ENCODE measurements around the gene CASKIN2.

The CASKIN2 gene

GRCh38 chr17:75551266-75551665, 35.9 kb upstream of the CASKIN2 start:
- H3K9me3 ChIP-seq (ENCODE audit: insufficient read depth, low read length) = no peaks in the 10 kb centered on the region
- H3K4me3 ChIP-seq (ENCODE audit: insufficient read length, low read depth) = no peak overlapping the region
- no peak overlapping the region for H3K9ac ChIP-seq (ENCODE audit: insufficient read length, low read depth)
- TF ChIP-seq SUZ12 (IDR thresholded peaks at IDR 0.05; ENCODE audit: extremely low read depth, insufficient read depth, insufficient read length) = no peak
- TF ChIP-seq YY1 (IDR thresholded peaks at IDR 0.05; ENCODE audit: insufficient read depth, insufficient read length) = no peak
- TF ChIP-seq ZNF274 (IDR thresholded peaks at IDR 0.05; ENCODE audit: low read depth, low read length) = no peak
- H3K27me3 ChIP-seq (ENCODE audit: insufficient read depth, insufficient read length) = no peaks in the 10 kb centered on the region
- peaks cover 39% of the 10 kb centered on the region for H3K4me1 ChIP-seq (ENCODE audit: insufficient read depth, insufficient read length)
- DNase-seq (ENCODE audit: low read depth, low spot score) = no peak
- peaks cover 7% of the 10 kb centered on the region for H3K36me3 ChIP-seq (ENCODE audit: insufficient read depth, insufficient read length, low read length)

DNA sequence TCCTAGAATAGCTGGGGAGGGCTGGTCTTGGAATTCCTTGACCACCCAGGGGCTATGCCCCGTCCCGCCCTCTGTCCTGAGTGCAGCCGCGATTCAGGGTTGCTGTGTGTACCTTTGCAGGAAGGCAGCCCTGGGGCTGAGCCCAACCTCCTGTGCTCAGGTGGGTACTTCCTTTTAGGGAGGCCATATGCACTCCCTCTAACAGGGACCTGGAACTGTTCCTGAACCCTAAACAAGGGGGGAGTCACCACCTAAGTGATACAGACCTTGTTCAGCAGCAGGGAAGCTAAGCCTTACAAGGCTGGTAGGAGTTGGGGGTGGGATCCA, 34.8 kb upstream of the CASKIN2 start:
- Histone ChIP-seq H3K9me3 (ENCODE audit: insufficient read depth, low read length) (no peaks in the 10 kb centered on the region), H3K9ac (ENCODE audit: insufficient read length, low read depth) (peak overlapping the region; percentile 5), H3K4me3 (ENCODE audit: insufficient read length, low read depth) (no peak overlapping the region), H3K36me3 (ENCODE audit: insufficient read depth, insufficient read length, low read length) (peaks cover 9% of the 10 kb centered on the region), H3K4me1 (ENCODE audit: insufficient read depth, insufficient read length) (peaks cover 40% of the 10 kb centered on the region), H3K27me3 (ENCODE audit: insufficient read depth, insufficient read length) (no peaks in the 10 kb centered on the region)
- TF ChIP-seq SUZ12 (IDR thresholded peaks at IDR 0.05; ENCODE audit: extremely low read depth, insufficient read depth, insufficient read length) (no peak), ZNF274 (IDR thresholded peaks at IDR 0.05; ENCODE audit: low read depth, low read length) (no peak), YY1 (IDR thresholded peaks at IDR 0.05; ENCODE audit: insufficient read depth, insufficient read length) (no peak)
- no peak for DNase-seq (ENCODE audit: low read depth, low spot score)

DNA sequence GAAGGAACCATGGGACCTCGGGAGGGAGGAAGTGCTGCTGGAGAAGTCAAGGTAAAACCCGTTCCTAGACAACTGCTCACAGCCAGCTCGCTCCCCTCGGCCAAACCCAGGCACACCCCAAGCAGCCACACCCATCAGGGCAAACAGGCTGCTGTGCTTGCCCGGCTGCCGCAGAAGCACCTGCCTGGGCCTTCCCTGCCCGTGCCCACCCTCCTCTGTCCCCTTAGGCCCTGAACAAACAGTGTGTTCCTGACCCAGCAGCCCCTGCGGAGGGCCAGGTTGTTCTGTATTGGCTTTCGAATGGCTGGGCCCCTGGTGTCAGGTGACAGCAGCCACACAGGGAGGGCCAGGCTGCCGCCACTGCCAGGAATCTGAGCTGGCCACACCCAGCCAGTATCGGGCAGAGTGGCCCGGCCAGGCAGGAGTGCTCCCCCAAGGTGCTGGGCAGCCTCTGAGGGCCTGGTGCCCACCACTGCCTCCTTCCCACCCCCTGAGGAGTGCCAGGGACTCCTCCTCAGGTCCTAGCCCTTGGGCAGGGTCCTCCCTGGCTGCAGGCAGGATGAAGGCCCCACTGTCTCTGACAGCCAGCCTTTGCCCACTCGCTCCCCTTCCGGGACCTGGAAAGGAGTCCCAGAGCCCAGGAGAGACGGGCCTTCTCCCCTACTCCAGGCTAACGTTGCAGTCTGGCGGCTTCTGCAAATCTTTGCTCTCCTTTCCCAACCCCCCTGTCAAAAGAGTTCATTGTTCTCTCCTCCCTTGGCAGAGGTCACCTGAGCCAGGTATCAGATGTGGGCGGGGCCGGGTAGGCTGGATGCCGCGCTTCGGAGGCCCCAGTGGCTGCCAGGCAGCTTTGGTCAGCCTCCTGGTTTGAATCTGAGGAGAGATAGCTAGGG, 34.2 kb upstream of the CASKIN2 start:
- peaks cover 43% of the 10 kb centered on the region for H3K4me1 ChIP-seq (ENCODE audit: insufficient read depth, insufficient read length)
- TF ChIP-seq SUZ12 (IDR thresholded peaks at IDR 0.05; ENCODE audit: extremely low read depth, insufficient read depth, insufficient read length) (no peak), ZNF274 (IDR thresholded peaks at IDR 0.05; ENCODE audit: low read depth, low read length) (no peak), YY1 (IDR thresholded peaks at IDR 0.05; ENCODE audit: insufficient read depth, insufficient read length) (no peak)
- peak overlapping the region; percentile 57 for H3K9ac ChIP-seq (ENCODE audit: insufficient read length, low read depth)
- no peak for DNase-seq (ENCODE audit: low read depth, low spot score)
- H3K9me3 ChIP-seq (ENCODE audit: insufficient read depth, low read length) = no peaks in the 10 kb centered on the region
- H3K27me3 ChIP-seq (ENCODE audit: insufficient read depth, insufficient read length) = no peaks in the 10 kb centered on the region
- H3K36me3 ChIP-seq (ENCODE audit: insufficient read depth, insufficient read length, low read length) = peaks cover 9% of the 10 kb centered on the region
- H3K4me3 ChIP-seq (ENCODE audit: insufficient read length, low read depth) = no peak overlapping the region

DNA sequence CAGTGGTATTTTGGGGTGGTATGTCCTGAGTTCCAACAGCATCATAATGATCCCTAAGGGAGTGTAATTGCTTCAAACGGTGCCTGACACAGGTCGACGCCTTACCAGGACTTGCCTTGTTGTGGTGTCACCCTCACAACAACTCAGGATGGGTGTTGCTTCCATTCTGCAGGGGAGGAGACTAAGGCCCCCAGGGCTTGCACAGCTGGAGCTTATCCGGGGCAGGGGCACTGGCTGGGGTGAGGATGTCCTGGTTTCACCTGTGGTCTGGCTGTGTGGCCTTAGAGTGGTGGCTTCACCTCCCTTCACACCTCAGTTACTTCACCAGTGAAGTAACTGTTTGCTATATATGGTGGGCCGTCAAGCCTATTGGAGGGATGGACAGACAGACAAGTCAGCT, 33.5 kb upstream of the CASKIN2 start:
- no peak for DNase-seq (ENCODE audit: low read depth, low spot score)
- H3K27me3 ChIP-seq (ENCODE audit: insufficient read depth, insufficient read length) = no peaks in the 10 kb centered on the region
- TF ChIP-seq YY1 (IDR thresholded peaks at IDR 0.05; ENCODE audit: insufficient read depth, insufficient read length) (no peak), SUZ12 (IDR thresholded peaks at IDR 0.05; ENCODE audit: extremely low read depth, insufficient read depth, insufficient read length) (no peak), ZNF274 (IDR thresholded peaks at IDR 0.05; ENCODE audit: low read depth, low read length) (no peak)
- no peak overlapping the region for H3K4me3 ChIP-seq (ENCODE audit: insufficient read length, low read depth)
- H3K4me1 ChIP-seq (ENCODE audit: insufficient read depth, insufficient read length) = peaks cover 49% of the 10 kb centered on the region
- H3K9ac ChIP-seq (ENCODE audit: insufficient read length, low read depth) = peak overlapping the region; percentile 36
- no peaks in the 10 kb centered on the region for H3K9me3 ChIP-seq (ENCODE audit: insufficient read depth, low read length)
- H3K36me3 ChIP-seq (ENCODE audit: insufficient read depth, insufficient read length, low read length) = peaks cover 11% of the 10 kb centered on the region

GRCh38 chr17:75547091-75547490, 31.8 kb upstream of the CASKIN2 start:
- Histone ChIP-seq H3K4me3 (ENCODE audit: insufficient read length, low read depth) (no peak overlapping the region), H3K9ac (ENCODE audit: insufficient read length, low read depth) (no peak overlapping the region), H3K36me3 (ENCODE audit: insufficient read depth, insufficient read length, low read length) (peaks cover 14% of the 10 kb centered on the region), H3K27me3 (ENCODE audit: insufficient read depth, insufficient read length) (no peaks in the 10 kb centered on the region), H3K9me3 (ENCODE audit: insufficient read depth, low read length) (no peaks in the 10 kb centered on the region), H3K4me1 (ENCODE audit: insufficient read depth, insufficient read length) (peaks cover 52% of the 10 kb centered on the region)
- no peak for TF ChIP-seq SUZ12 (IDR thresholded peaks at IDR 0.05; ENCODE audit: extremely low read depth, insufficient read depth, insufficient read length)
- no peak for TF ChIP-seq YY1 (IDR thresholded peaks at IDR 0.05; ENCODE audit: insufficient read depth, insufficient read length)
- TF ChIP-seq ZNF274 (IDR thresholded peaks at IDR 0.05; ENCODE audit: low read depth, low read length) = no peak
- DNase-seq (ENCODE audit: low read depth, low spot score) = no peak

GRCh38 chr17:75546181-75546580, 30.8 kb upstream of the CASKIN2 start:
- no peak overlapping the region for H3K4me3 ChIP-seq (ENCODE audit: insufficient read length, low read depth)
- no peaks in the 10 kb centered on the region for H3K9me3 ChIP-seq (ENCODE audit: insufficient read depth, low read length)
- no peak overlapping the region for H3K9ac ChIP-seq (ENCODE audit: insufficient read length, low read depth)
- TF ChIP-seq SUZ12 (IDR thresholded peaks at IDR 0.05; ENCODE audit: extremely low read depth, insufficient read depth, insufficient read length) (no peak), ZNF274 (IDR thresholded peaks at IDR 0.05; ENCODE audit: low read depth, low read length) (no peak), YY1 (IDR thresholded peaks at IDR 0.05; ENCODE audit: insufficient read depth, insufficient read length) (no peak)
- no peak for DNase-seq (ENCODE audit: low read depth, low spot score)
- no peaks in the 10 kb centered on the region for H3K27me3 ChIP-seq (ENCODE audit: insufficient read depth, insufficient read length)
- peaks cover 55% of the 10 kb centered on the region for H3K4me1 ChIP-seq (ENCODE audit: insufficient read depth, insufficient read length)
- H3K36me3 ChIP-seq (ENCODE audit: insufficient read depth, insufficient read length, low read length) = peaks cover 14% of the 10 kb centered on the region

- peaks cover 50% of the 10 kb centered on the region for H3K4me1 ChIP-seq (ENCODE audit: insufficient read depth, insufficient read length)
- H3K4me3 ChIP-seq (ENCODE audit: insufficient read length, low read depth) = no peak overlapping the region
- H3K36me3 ChIP-seq (ENCODE audit: insufficient read depth, insufficient read length, low read length) = peaks cover 16% of the 10 kb centered on the region
- H3K9ac ChIP-seq (ENCODE audit: insufficient read length, low read depth) = peak overlapping the region; percentile 53
- H3K9me3 ChIP-seq (ENCODE audit: insufficient read depth, low read length) = no peaks in the 10 kb centered on the region
- H3K27me3 ChIP-seq (ENCODE audit: insufficient read depth, insufficient read length) = no peaks in the 10 kb centered on the region
- no peak for DNase-seq (ENCODE audit: low read depth, low spot score)
- TF ChIP-seq YY1 (IDR thresholded peaks at IDR 0.05; ENCODE audit: insufficient read depth, insufficient read length) = no peak
- no peak for TF ChIP-seq ZNF274 (IDR thresholded peaks at IDR 0.05; ENCODE audit: low read depth, low read length)
- no peak for TF ChIP-seq SUZ12 (IDR thresholded peaks at IDR 0.05; ENCODE audit: extremely low read depth, insufficient read depth, insufficient read length)
Measured at GRCh38 chr17:75544250-75544649, 28.9 kb upstream of the CASKIN2 start.
